ENCODE measurements around the gene ZC3H10.

ZC3H10 gene

DNA sequence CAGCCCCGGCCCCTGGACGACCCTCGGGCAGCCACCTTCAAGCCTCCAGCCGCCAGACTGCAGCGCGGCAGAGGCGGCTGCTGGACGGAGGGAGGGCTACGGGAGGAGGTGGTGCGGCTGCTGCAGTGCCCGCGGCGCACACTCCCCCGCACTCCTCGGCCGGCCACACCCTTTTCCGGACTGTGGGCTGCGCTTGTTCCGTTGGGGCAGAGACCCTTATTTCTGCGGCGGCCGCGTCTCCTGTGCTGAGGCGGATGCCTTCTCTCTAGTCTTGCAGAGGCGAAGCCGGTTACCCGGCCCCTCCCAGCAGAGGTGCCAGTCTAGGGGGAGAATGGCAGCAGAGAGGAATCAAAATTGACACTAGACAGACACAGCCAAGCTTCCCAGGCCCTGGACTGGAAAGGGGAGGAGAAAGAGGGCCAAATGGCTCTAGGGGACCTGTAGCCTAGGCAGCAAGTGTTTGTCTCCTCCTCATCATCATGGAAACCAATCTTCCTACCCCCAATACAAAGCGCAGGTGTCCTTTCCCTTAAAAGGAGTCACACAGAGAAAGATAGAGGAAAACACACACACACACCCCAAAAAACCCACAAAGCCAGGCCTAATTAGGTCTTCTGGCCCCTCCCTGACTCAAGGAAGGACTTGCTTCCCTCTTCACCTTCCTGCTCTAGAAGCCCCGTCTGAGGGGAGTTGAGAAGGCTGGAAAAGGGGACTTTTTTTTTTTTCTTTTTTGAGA lies 11.3 kb downstream of the ZC3H10 start:
- peaks cover 50% of the 10 kb centered on the region for H3K4me1 Mint-ChIP-seq (ENCODE audit: low read depth)
- H3K36me3 Mint-ChIP-seq (ENCODE audit: low read depth), result peaks cover 41% of the 10 kb centered on the region
- H3K4me3 Mint-ChIP-seq, result peak overlapping the region; percentile 96
- H3K27me3 Mint-ChIP-seq (ENCODE audit: low read depth), result no peaks in the 10 kb centered on the region
- peaks cover 6% of the 10 kb centered on the region for H3K9me3 Mint-ChIP-seq
- peak overlapping the region; percentile 93 for H3K27ac Mint-ChIP-seq

DNA sequence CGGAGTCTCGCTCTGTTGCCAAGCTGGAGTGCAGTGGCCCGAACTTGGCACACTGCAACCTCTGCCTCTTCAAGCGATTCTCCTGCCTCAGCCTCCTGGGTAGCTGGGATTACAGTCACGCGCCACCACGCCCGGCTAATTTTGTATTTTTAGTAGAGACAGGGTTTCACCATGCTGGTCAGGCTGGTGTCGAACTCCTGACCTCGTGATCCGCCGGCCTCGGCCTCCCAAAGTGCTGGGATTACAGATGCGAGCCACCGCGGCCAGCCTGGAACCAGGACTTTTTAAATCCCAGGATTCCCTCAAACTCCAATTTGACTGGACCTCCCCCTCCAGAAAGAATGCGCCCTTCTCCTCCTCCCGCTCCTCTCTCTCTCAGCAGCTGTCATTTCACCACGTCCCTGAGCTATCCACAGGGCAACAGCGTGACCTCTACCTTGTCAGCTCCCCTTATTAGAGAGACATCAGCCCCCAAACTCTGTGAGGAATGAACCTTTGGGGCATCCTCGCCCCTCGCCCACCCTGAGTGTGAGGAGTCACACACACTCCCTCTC lies 12.0 kb downstream of the ZC3H10 start:
- peak overlapping the region; percentile 96 for H3K4me3 Mint-ChIP-seq
- peaks cover 6% of the 10 kb centered on the region for H3K9me3 Mint-ChIP-seq
- peak overlapping the region; percentile 93 for H3K27ac Mint-ChIP-seq
- H3K4me1 Mint-ChIP-seq (ENCODE audit: low read depth), result peaks cover 47% of the 10 kb centered on the region
- peaks cover 43% of the 10 kb centered on the region for H3K36me3 Mint-ChIP-seq (ENCODE audit: low read depth)
- H3K27me3 Mint-ChIP-seq (ENCODE audit: low read depth), result no peaks in the 10 kb centered on the region

DNA sequence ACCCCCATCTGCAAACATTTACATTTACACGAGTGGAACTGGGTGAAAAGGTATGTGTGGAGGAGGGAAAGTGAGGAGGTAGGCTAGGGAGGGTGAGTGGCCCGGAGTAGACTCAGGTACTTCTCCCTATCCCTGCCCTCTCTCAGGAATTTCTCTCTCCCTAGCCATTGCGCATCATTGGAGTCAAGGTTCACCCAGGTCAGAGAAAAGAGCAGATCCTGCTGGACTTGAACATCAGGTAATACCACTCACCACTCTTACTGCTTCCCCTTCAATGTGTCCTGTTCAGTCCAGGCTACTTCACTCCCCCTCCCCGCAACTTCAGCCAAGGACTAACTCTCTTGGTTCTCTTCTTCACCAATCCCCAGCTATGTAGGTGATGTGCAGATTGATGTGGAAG lies 12.8 kb downstream of the ZC3H10 start:
- Mint-ChIP-seq H3K36me3 (ENCODE audit: low read depth) (peaks cover 44% of the 10 kb centered on the region), H3K9me3 (peaks cover 6% of the 10 kb centered on the region), H3K4me3 (peak overlapping the region; percentile 96), H3K27me3 (ENCODE audit: low read depth) (no peaks in the 10 kb centered on the region), H3K27ac (peak overlapping the region; percentile 55), H3K4me1 (ENCODE audit: low read depth) (peaks cover 46% of the 10 kb centered on the region)

DNA sequence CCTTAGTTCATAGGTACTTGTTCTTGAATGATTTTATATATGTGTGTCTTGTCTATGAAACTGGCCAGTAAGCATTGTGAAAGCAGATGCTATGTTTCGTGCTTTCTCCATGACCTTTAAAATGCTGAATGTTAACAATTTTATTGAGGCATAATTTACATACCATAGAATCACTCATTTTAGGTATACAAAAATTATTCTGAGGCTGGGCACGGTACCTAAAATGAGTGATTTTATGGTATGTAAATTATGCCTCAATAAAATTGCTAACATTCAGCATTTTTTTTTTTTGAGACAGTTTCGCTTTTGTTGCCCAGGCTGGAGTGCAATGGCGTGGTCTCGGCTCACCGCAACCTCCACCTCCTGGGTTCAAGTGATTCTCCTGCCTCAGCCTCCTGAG lies 16.8 kb downstream of the ZC3H10 start:
- H3K27me3 Mint-ChIP-seq (ENCODE audit: low read depth), result no peaks in the 10 kb centered on the region
- H3K4me3 Mint-ChIP-seq, result no peak overlapping the region
- H3K4me1 Mint-ChIP-seq (ENCODE audit: low read depth), result peaks cover 49% of the 10 kb centered on the region
- peaks cover 75% of the 10 kb centered on the region for H3K36me3 Mint-ChIP-seq (ENCODE audit: low read depth)
- peaks cover 6% of the 10 kb centered on the region for H3K9me3 Mint-ChIP-seq
- no peak overlapping the region for H3K27ac Mint-ChIP-seq

DNA sequence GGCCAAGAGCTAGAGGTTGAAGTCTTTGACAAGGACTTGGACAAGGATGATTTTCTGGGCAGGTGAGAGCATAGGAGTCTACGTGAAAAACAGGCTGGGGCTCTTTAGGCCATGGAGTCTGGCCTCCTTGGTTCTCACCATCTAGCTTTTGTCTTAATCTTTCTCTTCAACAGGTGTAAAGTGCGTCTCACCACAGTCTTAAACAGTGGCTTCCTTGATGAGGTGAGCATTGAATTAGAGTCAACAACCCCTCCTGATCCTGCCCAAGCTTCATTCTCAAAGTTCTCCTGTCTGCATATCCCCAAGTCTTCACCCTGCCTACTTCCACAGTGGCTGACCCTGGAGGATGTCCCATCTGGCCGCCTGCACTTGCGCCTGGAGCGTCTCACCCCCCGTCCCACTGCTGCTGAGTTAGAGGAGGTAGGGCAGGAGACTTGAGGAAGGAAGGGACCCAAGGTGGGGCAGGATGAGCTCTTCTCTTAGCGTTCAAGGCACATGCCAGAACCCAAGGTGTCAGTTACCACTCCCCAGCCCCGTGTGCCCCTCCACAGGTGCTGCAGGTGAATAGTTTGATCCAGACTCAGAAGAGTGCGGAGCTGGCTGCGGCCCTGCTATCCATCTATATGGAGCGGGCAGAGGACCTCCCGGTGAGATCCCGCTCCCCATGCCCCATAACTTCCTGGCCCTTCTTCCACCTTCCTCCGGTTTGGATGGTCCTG lies 19.9 kb downstream of the ZC3H10 start:
- peak overlapping the region; percentile 78 for H3K27ac Mint-ChIP-seq
- no peaks in the 10 kb centered on the region for H3K27me3 Mint-ChIP-seq (ENCODE audit: low read depth)
- H3K36me3 Mint-ChIP-seq (ENCODE audit: low read depth), result peaks cover 72% of the 10 kb centered on the region
- no peak overlapping the region for H3K4me3 Mint-ChIP-seq
- H3K9me3 Mint-ChIP-seq, result no peaks in the 10 kb centered on the region
- peaks cover 36% of the 10 kb centered on the region for H3K4me1 Mint-ChIP-seq (ENCODE audit: low read depth)

DNA sequence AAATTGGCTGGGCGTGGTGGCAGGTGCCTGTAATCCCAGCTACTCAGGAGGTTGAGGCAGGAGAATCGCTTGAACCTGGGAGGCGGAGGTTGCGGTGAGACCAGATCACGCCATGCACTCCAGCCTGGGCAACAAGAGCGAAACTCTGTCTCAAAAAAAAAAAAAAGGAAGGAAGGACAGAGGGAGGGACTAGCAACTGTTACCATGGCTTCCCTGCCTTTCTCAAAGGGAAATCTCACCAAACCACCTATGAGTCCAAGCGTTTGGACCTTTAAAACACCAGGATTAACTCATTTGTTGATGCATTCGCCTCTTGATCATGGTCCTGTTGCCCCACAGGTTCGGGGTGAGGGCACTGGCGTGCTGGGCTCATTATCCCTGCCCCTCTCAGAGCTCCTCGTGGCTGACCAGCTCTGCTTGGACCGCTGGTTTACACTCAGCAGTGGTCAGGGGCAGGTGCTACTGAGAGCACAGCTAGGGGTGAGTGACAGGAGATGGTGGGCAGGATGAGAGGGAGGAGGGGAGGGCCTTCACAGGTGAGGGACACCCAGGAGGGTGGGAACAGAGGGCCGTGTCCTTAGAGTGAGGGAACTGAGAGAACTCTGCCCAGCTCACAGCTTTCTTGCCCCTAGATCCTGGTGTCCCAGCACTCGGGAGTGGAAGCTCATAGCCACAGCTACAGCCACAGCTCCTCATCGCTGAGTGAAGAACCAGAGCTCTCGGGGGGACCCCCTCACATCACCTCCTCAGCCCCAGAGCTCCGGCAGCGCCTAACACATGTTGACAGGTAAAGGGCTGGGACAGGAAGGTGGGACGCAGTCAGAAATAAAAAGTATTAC lies 24.1 kb downstream of the ZC3H10 start:
- Mint-ChIP-seq H3K4me3 (no peak overlapping the region), H3K9me3 (no peaks in the 10 kb centered on the region), H3K27ac (peak overlapping the region; percentile 52), H3K27me3 (ENCODE audit: low read depth) (no peaks in the 10 kb centered on the region), H3K36me3 (ENCODE audit: low read depth) (peaks cover 72% of the 10 kb centered on the region), H3K4me1 (ENCODE audit: low read depth) (peaks cover 36% of the 10 kb centered on the region)

DNA sequence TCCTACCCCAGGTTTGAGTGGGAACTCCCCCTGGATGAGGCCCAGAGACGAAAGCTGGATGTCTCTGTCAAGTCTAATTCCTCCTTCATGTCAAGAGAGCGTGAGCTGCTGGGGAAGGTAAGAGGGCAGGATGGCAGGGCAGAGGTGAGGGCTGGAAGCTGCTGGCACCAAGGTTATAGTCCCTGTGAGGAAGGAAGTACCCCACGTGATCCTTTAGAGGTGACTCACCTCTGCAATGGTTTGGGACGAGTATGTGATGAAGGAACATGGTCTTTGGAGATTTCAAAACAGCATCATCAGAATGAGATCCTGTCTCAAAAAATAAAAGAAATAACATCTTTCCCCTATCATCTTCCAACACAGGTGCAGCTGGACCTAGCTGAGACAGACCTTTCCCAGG lies 25.2 kb downstream of the ZC3H10 start:
- H3K4me1 Mint-ChIP-seq (ENCODE audit: low read depth), result peaks cover 28% of the 10 kb centered on the region
- peak overlapping the region; percentile 73 for H3K27ac Mint-ChIP-seq
- H3K27me3 Mint-ChIP-seq (ENCODE audit: low read depth), result no peaks in the 10 kb centered on the region
- peaks cover 62% of the 10 kb centered on the region for H3K36me3 Mint-ChIP-seq (ENCODE audit: low read depth)
- H3K4me3 Mint-ChIP-seq, result no peak overlapping the region
- H3K9me3 Mint-ChIP-seq, result no peaks in the 10 kb centered on the region

DNA sequence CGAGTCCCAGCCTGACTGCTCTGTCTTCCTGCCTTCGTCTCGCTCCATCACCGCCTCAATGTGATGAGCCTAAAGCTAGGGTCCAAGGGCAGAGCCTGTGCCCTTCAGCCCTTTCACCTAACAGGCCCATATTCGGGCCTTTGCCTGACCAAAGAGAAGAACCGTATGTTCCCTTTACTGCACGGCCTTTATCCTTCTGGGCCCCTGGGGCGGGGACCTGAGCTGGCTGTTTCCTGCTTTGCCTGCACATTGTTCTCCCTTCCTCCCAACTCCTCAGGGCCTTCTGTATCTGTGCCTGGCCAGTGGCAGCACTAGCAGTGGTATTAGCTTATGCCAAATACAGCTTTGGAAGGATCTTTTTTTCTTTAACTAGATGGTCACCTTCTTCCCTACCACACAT lies 25.8 kb downstream of the ZC3H10 start:
- Mint-ChIP-seq H3K9me3 (no peaks in the 10 kb centered on the region), H3K36me3 (ENCODE audit: low read depth) (peaks cover 56% of the 10 kb centered on the region), H3K4me1 (ENCODE audit: low read depth) (peaks cover 22% of the 10 kb centered on the region), H3K27me3 (ENCODE audit: low read depth) (no peaks in the 10 kb centered on the region), H3K4me3 (no peak overlapping the region), H3K27ac (no peak overlapping the region)

DNA sequence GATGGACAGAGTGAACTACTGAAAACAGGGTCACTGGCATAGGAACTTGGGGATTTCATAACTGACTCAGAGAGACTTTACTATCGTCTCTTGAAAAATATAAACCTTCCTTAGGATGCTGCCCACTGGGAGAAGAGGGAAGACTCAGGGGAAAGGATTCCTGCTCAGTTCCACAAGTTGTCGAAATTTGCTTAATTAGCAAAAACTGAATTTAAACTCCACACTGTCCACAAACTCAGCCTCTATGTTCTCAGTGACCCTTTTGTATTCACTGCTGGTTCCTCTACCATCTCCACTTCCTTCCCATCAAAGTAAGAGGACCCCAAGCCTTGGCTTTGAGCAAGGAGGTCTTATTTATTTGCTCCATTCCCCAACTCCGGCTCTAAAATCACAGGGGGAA lies 27.2 kb downstream of the ZC3H10 start:
- Mint-ChIP-seq H3K4me3 (no peak overlapping the region), H3K36me3 (ENCODE audit: low read depth) (peaks cover 46% of the 10 kb centered on the region), H3K27ac (no peak overlapping the region), H3K4me1 (ENCODE audit: low read depth) (peaks cover 20% of the 10 kb centered on the region), H3K27me3 (ENCODE audit: low read depth) (no peaks in the 10 kb centered on the region), H3K9me3 (no peaks in the 10 kb centered on the region)

DNA sequence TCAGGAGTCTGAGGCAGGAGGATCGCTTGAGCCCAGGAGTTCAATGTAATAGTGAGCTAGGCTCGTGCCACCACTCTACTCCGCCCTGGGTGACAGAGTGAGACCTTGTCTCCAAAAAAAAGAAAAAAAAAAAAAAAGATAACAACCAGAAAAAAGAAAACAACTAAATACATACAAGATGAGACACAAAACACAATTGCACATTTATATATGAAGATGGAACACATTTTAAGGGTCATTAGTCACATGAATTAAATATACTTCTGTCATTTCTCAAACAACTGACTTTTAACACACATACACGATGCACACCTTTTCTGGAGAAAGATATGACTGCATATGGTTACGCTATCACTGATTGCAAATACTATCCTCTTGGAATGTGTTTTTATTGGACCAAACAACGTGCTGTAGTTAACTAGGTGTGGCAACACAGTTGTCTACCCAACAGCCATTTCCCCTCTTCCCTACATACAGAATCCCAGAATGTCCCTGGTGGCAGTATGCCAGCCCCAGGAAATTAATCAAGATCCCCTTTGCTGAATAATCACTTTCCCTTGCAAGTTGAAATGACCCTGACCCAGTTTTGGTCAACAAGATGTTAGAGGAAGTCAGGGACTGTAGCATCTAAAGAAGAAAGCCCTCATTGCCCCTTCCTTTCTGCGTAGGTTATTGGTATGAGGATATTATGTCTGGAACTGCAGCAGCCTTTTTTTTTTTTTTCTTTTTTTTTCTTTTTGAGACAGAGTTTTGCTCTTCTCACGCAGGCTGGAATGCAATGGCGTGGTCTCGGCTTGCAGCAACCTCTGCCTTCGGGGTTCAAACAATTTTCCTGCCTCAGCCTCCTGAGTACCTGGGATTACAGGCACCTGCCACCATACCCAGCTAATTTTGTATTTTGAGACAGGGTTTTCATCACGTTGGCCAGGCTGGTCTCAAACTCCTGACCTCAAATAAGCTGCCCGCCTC lies 28.7 kb downstream of the ZC3H10 start:
- no peak overlapping the region for H3K4me3 Mint-ChIP-seq
- no peak overlapping the region for H3K27ac Mint-ChIP-seq
- H3K27me3 Mint-ChIP-seq (ENCODE audit: low read depth), result no peaks in the 10 kb centered on the region
- H3K4me1 Mint-ChIP-seq (ENCODE audit: low read depth), result peaks cover 26% of the 10 kb centered on the region
- no peaks in the 10 kb centered on the region for H3K9me3 Mint-ChIP-seq
- H3K36me3 Mint-ChIP-seq (ENCODE audit: low read depth), result peaks cover 37% of the 10 kb centered on the region

DNA sequence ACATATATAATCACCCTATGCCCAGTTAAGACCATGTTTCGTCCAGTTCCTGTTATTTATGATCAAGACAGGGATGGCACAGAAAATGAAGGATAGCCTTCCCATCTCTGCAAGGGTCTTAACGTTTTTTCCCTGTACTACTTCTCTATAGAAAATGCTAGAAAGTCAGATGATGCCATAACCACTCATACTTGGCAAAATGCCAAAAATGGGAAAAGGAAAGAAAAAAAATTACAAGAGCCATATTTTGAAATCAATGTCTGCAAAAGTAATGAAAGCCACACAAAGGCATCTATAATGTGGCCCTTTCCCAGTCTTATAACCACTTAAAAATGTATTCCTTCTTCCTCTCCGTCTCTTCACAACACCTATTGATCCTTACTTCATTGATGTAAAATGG lies 32.5 kb downstream of the ZC3H10 start:
- H3K4me3 Mint-ChIP-seq, result peak overlapping the region; percentile 14
- H3K4me1 Mint-ChIP-seq (ENCODE audit: low read depth), result peaks cover 36% of the 10 kb centered on the region
- H3K36me3 Mint-ChIP-seq (ENCODE audit: low read depth), result peaks cover 6% of the 10 kb centered on the region
- no peaks in the 10 kb centered on the region for H3K9me3 Mint-ChIP-seq
- peak overlapping the region; percentile 100 for H3K27ac Mint-ChIP-seq
- no peaks in the 10 kb centered on the region for H3K27me3 Mint-ChIP-seq (ENCODE audit: low read depth)

DNA sequence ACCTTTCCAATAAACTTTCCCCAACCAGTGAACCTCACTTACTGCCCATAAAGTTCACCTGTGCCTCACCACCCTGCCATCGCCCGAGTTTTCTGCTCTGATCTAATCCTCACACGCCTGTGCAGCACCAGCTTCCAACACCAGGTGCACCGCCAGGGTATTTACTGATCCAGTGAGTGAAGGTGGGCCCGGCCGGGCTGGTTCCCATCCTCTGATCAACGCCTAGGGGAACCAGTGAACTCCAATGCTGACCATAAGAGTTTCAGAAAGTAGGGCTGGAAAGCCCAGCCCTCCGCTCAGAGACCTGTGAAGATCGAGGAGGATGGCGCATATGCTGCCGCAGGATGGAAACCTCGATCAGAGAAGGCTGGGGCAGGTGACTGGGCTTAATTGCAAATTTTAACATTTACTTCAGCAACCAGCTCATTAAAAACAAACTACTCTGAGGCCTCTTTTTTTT lies 33.6 kb downstream of the ZC3H10 start:
- H3K4me3 Mint-ChIP-seq, result peak overlapping the region; percentile 90
- H3K27me3 Mint-ChIP-seq (ENCODE audit: low read depth), result no peaks in the 10 kb centered on the region
- peaks cover 6% of the 10 kb centered on the region for H3K36me3 Mint-ChIP-seq (ENCODE audit: low read depth)
- H3K9me3 Mint-ChIP-seq, result no peaks in the 10 kb centered on the region
- peaks cover 36% of the 10 kb centered on the region for H3K4me1 Mint-ChIP-seq (ENCODE audit: low read depth)
- peak overlapping the region; percentile 100 for H3K27ac Mint-ChIP-seq

DNA sequence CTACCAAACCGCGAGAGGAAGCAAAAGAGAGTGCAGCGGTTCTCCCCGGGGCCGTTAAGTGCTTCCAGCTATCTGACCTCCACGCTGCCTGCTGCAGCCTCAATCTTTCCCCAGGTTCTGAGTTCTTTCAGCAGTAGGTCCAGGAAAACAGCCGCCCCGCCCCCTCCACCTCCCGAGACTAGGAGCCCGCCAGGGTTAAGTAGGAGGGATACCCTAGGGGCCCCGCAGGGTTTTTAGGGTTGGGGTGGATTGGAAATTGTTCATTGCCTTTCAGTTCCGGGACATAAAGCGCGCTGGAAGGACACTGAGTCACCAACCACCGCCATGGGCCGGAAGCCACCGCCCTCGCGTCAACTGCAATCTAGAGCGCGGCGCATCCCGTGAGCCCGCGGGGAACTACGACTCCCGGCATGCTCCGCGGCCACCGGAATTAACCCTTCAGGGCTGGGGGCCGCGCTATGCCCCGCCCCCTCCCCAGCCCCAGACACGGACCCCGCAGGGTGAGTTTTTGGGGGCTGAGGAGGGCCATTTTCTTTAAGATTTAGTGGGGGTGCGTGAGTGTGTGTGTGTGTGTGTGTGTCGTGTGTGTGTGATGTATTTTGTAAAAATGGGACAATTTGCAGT lies 34.2 kb downstream of the ZC3H10 start, which contains the start of gene MYL6B:
MYL6B (plus strand) TSS at position 456 of the 624 bp plus-strand sequence. CDS start 1,332 bp downstream, outside the sequence.
- Mint-ChIP-seq H3K27ac (peak within 1 kb of the TSS; percentile 100), H3K4me1 (ENCODE audit: low read depth) (peaks cover 37% of the 10 kb centered on the region), H3K27me3 (ENCODE audit: low read depth) (no peaks in the 10 kb centered on the region), H3K36me3 (ENCODE audit: low read depth) (peaks cover 7% of the 10 kb centered on the region), H3K4me3 (peak within 1 kb of the TSS; percentile 90), H3K9me3 (no peaks in the 10 kb centered on the region)

Measured in T-helper 1 cell treated with Interleukin-12 subunit alpha and Interleukin-12 subunit beta and Interleukin-4 antibody, amounts not matched to agents 30 μg/mL and 1 μg/mL, for 36 hours (primary cell).